Ovary (tissue), 3 donors: ENCODE measurements around the gene TMEM212.

Experiments
- EP300 ChIP-seq: sonication (generic); formaldehyde crosslinking; IDR thresholded peaks from one replicate; pipeline ENCODE4 v1.6.1; 2017; ENCODE audit warnings: antibody characterized with exemption
- TF ChIP-seq, protein P1 (sequence below), 3 donors: fragments of 450-650 bp in 2 of 3; fragments of 200-600 bp in 1 of 3; IDR thresholded peaks; one replicate each; pipeline versions ENCODE4 v1.5.1 to v1.8.0; 2016 to 2022; ENCODE audit warnings: antibody characterized with exemption in 3 of 3, mild to moderate bottlenecking in 1 of 3
- donor health status: DM: no; HTN: no; CAD: no.

DNA sequence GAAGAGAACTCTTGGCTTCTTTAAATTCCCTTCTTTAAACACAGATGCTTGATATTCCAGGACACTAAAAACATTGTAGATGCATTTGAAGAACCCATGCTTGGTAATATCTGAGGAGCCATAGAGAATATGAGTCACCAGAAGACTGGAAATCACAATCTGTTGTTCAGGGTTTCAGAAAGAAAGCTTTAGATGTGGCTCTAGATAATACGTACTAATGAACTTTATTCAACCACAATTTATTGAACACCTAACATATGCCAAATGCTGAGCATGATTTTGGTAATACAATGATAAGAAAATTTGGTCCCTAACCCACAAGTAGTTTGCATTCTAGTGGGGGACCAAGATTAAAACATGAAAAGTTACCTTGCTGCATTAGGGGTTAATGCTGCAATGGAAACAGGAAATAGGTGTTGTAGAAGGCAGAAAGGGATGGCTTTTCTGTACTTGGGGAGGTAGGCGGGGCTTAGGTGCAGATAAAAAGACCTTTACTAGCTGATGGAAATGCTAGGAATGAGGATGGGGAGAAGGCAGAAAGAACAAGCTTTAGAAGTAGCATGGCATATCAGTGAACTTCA lies 21.3 kb upstream of the TMEM212 start:
- TF ChIP-seq, protein P1, sequence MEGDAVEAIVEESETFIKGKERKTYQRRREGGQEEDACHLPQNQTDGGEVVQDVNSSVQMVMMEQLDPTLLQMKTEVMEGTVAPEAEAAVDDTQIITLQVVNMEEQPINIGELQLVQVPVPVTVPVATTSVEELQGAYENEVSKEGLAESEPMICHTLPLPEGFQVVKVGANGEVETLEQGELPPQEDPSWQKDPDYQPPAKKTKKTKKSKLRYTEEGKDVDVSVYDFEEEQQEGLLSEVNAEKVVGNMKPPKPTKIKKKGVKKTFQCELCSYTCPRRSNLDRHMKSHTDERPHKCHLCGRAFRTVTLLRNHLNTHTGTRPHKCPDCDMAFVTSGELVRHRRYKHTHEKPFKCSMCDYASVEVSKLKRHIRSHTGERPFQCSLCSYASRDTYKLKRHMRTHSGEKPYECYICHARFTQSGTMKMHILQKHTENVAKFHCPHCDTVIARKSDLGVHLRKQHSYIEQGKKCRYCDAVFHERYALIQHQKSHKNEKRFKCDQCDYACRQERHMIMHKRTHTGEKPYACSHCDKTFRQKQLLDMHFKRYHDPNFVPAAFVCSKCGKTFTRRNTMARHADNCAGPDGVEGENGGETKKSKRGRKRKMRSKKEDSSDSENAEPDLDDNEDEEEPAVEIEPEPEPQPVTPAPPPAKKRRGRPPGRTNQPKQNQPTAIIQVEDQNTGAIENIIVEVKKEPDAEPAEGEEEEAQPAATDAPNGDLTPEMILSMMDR (IDR thresholded peaks at IDR 0.05) = no peak
- TF ChIP-seq EP300 = no peak
